ENCODE measurements around the gene PTAR1.

PTAR1 gene

GRCh38 chr9:69674112-69674685 is 85.6 kb downstream of the PTAR1 start:
- DNase-seq (ENCODE audit: low spot score), result no peak

GRCh38 chr9:69673311-69673640 is 86.5 kb downstream of the PTAR1 start:
- no peak for DNase-seq (ENCODE audit: low spot score)

GRCh38 chr9:69672596-69673310 is 87.1 kb downstream of the PTAR1 start:
- peak; percentile 79 for DNase-seq (ENCODE audit: low spot score)

GRCh38 chr9:69671879-69672595 is 87.8 kb downstream of the PTAR1 start, which contains the start of gene APBA1:
Gene APBA1 (minus strand): TSS chr9:69672371.
- DNase-seq (ENCODE audit: low spot score), result peak; percentile 55

- DNase-seq (ENCODE audit: low spot score), result no peak
These were observed 88.4 kb downstream of the PTAR1 start for GRCh38 chr9:69671311-69671878.

GRCh38 chr9:69667306-69667705 is 92.5 kb downstream of the PTAR1 start:
- DNase-seq (ENCODE audit: low spot score), result no peak

- DNase-seq (ENCODE audit: low spot score), result no peak
These were observed 99.5 kb downstream of the PTAR1 start for GRCh38 chr9:69660304-69660703.

Data from hepatic stellate cell (primary cell).